ENCODE results near the gene SND1.

SND1 gene

DNA sequence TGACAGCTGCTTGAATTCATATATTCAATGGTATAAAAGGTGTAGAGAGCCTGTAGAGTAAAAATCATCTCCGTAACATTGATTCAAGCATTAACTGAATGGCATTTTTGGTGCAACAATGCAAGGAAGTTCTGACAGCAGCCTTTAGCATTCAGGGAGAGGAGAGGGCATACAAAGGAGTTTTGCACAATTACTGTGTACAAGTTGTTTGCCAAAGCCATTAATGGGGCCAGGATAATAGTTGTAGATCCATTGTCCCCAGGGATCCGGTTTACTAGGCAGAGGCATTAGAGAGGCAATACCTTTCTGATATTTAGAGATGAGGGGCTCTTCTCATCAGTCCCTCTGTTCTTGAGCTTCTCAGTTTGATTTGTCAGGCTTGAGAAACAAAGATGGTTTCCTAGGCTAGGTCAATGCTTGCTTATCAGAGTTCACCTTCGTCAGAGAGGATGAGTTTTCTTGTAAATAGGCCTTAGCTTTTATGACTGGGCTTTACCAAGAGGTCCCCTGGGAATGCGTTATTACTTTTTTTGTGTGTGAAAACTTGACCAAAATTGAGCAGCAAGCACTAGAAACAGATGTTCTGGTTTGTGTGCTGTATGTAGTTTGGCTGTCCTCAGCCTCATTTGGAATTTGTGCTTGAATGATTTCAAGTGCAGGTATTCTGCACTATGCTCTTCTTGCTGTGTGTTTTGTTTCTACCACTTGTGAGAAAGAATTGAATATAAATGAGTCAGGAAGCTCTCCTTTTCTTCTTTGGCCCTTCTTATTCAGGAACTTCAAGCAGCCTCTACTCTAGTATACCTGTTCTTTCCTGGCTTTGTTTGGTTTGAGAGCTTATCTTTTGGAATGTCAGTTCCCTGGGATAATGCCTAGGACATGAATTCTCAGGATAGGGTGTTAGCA is 32.0 kb downstream of the SND1 start:
- TF ChIP-seq EZH2 (IDR thresholded peaks at IDR 0.05) (no peak), POLR2AphosphoS5 (IDR thresholded peaks at IDR 0.05; ENCODE audit: borderline replicate concordance, low read depth, low read length) (no peak), FOXP2 (optimal IDR thresholded peaks at IDR 0.05; ENCODE audit: control extremely low read depth, extremely low read length, insufficient read depth) (no peak)
- Histone ChIP-seq H3K9ac (ENCODE audit: insufficient read length) (no peak overlapping the region), H3K36me3 (ENCODE audit: insufficient read depth, low read length) (peaks cover 37% of the 10 kb centered on the region), H3K9me3 (ENCODE audit: low read depth, low read length) (no peaks in the 10 kb centered on the region), H3K27ac (no peak overlapping the region), H3K4me3 (no peak overlapping the region)
- DNase-seq (ENCODE audit: low read depth, low spot score), result no peak

DNA sequence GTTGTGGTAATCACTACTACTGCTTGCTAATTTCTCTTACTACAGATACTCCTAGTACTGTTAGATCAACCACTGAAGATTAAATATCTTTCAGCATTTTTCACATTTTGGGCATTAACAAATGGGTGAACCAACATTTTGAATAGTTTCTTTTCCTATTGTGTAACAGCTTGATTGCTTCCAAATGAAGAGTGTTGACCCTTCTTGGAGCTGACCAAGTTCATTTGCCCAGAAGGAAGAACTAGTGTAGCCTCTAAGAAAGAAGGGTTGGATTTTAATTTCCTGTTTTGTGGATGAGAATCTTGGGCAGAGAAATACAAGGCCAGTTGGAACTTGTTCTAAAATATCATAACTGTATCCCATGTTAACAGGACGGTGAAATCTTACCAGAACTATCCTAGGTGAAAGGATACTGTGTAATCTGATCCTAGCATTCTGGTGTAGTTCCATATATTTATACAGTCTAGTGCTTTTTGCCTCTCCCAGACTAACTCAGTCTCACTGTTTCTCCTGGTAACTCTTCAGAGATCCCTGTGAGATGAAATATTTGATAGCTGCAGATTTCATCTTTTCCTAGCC is 37.3 kb downstream of the SND1 start:
- Histone ChIP-seq H3K36me3 (ENCODE audit: insufficient read depth, low read length) (peaks cover 68% of the 10 kb centered on the region), H3K27ac (no peak overlapping the region), H3K4me3 (no peak overlapping the region), H3K9ac (ENCODE audit: insufficient read length) (no peak overlapping the region), H3K9me3 (ENCODE audit: low read depth, low read length) (no peaks in the 10 kb centered on the region)
- TF ChIP-seq POLR2AphosphoS5 (IDR thresholded peaks at IDR 0.05; ENCODE audit: borderline replicate concordance, low read depth, low read length) (no peak), FOXP2 (optimal IDR thresholded peaks at IDR 0.05; ENCODE audit: control extremely low read depth, extremely low read length, insufficient read depth) (no peak), EZH2 (IDR thresholded peaks at IDR 0.05) (no peak)
- no peak for DNase-seq (ENCODE audit: low read depth, low spot score)

DNA sequence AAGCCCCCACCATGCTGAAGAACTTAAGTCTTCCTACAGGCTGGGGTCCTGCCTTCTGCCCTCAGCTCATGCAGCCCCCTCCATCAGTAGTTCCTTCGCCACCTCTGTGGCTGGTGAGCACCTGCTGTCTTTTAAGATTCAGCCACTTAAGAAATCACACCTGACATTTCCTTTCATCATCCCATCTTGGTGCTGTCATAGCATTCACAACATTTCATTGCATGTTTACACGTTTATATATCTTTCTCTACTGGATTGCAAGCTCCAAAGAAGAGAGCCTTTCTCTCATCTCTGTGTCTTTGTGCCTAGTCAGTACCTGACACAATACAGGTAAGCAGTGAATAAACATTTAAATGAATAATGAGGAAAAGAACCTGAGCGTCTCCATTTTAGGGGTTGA is 38.3 kb downstream of the SND1 start:
- H3K9ac ChIP-seq (ENCODE audit: insufficient read length), result no peak overlapping the region
- no peaks in the 10 kb centered on the region for H3K9me3 ChIP-seq (ENCODE audit: low read depth, low read length)
- DNase-seq (ENCODE audit: low read depth, low spot score), result no peak
- no peak overlapping the region for H3K27ac ChIP-seq
- TF ChIP-seq EZH2 (IDR thresholded peaks at IDR 0.05), result no peak
- no peak for TF ChIP-seq FOXP2 (optimal IDR thresholded peaks at IDR 0.05; ENCODE audit: control extremely low read depth, extremely low read length, insufficient read depth)
- no peak for TF ChIP-seq POLR2AphosphoS5 (IDR thresholded peaks at IDR 0.05; ENCODE audit: borderline replicate concordance, low read depth, low read length)
- peaks cover 78% of the 10 kb centered on the region for H3K36me3 ChIP-seq (ENCODE audit: insufficient read depth, low read length)
- no peak overlapping the region for H3K4me3 ChIP-seq

DNA sequence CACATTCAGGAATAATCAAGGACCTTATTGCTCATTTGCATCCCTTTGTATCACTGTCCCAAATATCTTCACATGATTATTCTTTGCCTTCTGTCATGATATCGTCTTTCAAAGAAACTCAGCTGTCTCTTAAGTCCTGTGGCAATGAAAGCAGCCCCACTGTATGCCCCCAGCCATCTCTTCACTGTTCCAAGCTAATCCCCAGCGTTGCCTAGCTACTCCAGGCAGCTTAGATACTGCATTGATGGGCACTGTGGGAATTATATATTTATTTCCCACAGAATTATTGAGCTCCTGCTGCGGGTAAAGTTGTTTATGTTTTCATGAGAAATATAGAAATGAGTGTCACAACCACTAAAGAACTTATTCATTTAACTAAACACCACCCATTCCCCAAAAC is 38.8 kb downstream of the SND1 start:
- DNase-seq (ENCODE audit: low read depth, low spot score), result no peak
- H3K9ac ChIP-seq (ENCODE audit: insufficient read length), result no peak overlapping the region
- TF ChIP-seq POLR2AphosphoS5 (IDR thresholded peaks at IDR 0.05; ENCODE audit: borderline replicate concordance, low read depth, low read length) (no peak), FOXP2 (optimal IDR thresholded peaks at IDR 0.05; ENCODE audit: control extremely low read depth, extremely low read length, insufficient read depth) (no peak), EZH2 (IDR thresholded peaks at IDR 0.05) (no peak)
- H3K9me3 ChIP-seq (ENCODE audit: low read depth, low read length), result no peaks in the 10 kb centered on the region
- no peak overlapping the region for H3K27ac ChIP-seq
- H3K4me3 ChIP-seq, result no peak overlapping the region
- peaks cover 83% of the 10 kb centered on the region for H3K36me3 ChIP-seq (ENCODE audit: insufficient read depth, low read length)

- no peak for DNase-seq (ENCODE audit: low read depth, low spot score)
- H3K36me3 ChIP-seq (ENCODE audit: insufficient read depth, low read length), result peaks cover 83% of the 10 kb centered on the region
- no peaks in the 10 kb centered on the region for H3K9me3 ChIP-seq (ENCODE audit: low read depth, low read length)
- H3K27ac ChIP-seq, result no peak overlapping the region
- H3K4me3 ChIP-seq, result no peak overlapping the region
- no peak for TF ChIP-seq POLR2AphosphoS5 (IDR thresholded peaks at IDR 0.05; ENCODE audit: borderline replicate concordance, low read depth, low read length)
- no peak for TF ChIP-seq FOXP2 (optimal IDR thresholded peaks at IDR 0.05; ENCODE audit: control extremely low read depth, extremely low read length, insufficient read depth)
- TF ChIP-seq EZH2 (IDR thresholded peaks at IDR 0.05), result no peak
- no peak overlapping the region for H3K9ac ChIP-seq (ENCODE audit: insufficient read length)
Measured at GRCh38 chr7:127692200-127692599, 40.2 kb downstream of the SND1 start.

DNA sequence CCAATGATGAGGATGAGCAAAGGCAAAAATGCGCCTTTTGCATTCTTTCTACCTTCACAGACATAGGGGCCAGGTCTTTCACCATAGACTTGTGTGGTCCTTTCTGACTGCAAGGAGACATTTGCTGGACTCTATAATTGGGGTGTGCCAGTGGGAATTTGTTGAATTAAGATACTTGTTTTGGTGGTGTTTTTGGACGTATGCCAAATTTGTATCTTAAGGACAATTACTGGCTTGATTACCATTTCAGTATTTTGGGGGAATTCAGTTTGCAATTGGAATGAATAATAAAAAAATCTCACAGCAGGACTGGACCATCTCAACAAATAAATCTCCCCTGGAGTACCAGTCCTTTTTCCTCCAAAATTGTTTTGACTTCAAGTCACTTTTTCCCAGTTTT is 47.9 kb downstream of the SND1 start:
- no peak overlapping the region for H3K9ac ChIP-seq (ENCODE audit: insufficient read length)
- H3K9me3 ChIP-seq (ENCODE audit: low read depth, low read length), result no peaks in the 10 kb centered on the region
- H3K36me3 ChIP-seq (ENCODE audit: insufficient read depth, low read length), result peaks cover 98% of the 10 kb centered on the region
- DNase-seq (ENCODE audit: low read depth, low spot score), result no peak
- no peak overlapping the region for H3K27ac ChIP-seq
- no peak overlapping the region for H3K4me3 ChIP-seq
- no peak for TF ChIP-seq POLR2AphosphoS5 (IDR thresholded peaks at IDR 0.05; ENCODE audit: borderline replicate concordance, low read depth, low read length)
- no peak for TF ChIP-seq EZH2 (IDR thresholded peaks at IDR 0.05)
- no peak for TF ChIP-seq FOXP2 (optimal IDR thresholded peaks at IDR 0.05; ENCODE audit: control extremely low read depth, extremely low read length, insufficient read depth)

- Histone ChIP-seq H3K4me3 (no peak overlapping the region), H3K36me3 (ENCODE audit: insufficient read depth, low read length) (peaks cover 95% of the 10 kb centered on the region), H3K9me3 (ENCODE audit: low read depth, low read length) (no peaks in the 10 kb centered on the region), H3K9ac (ENCODE audit: insufficient read length) (no peak overlapping the region), H3K27ac (no peak overlapping the region)
- TF ChIP-seq POLR2AphosphoS5 (IDR thresholded peaks at IDR 0.05; ENCODE audit: borderline replicate concordance, low read depth, low read length) (no peak), EZH2 (IDR thresholded peaks at IDR 0.05) (no peak), FOXP2 (optimal IDR thresholded peaks at IDR 0.05; ENCODE audit: control extremely low read depth, extremely low read length, insufficient read depth) (no peak)
- no peak for DNase-seq (ENCODE audit: low read depth, low spot score)
Measured at GRCh38 chr7:127702052-127702652, 50.2 kb downstream of the SND1 start.

- H3K36me3 ChIP-seq (ENCODE audit: insufficient read depth, low read length), result peaks cover 93% of the 10 kb centered on the region
- H3K9me3 ChIP-seq (ENCODE audit: low read depth, low read length), result no peaks in the 10 kb centered on the region
- no peak overlapping the region for H3K27ac ChIP-seq
- DNase-seq (ENCODE audit: low read depth, low spot score), result no peak
- H3K4me3 ChIP-seq, result no peak overlapping the region
- H3K9ac ChIP-seq (ENCODE audit: insufficient read length), result no peak overlapping the region
- TF ChIP-seq FOXP2 (optimal IDR thresholded peaks at IDR 0.05; ENCODE audit: control extremely low read depth, extremely low read length, insufficient read depth) (no peak), POLR2AphosphoS5 (IDR thresholded peaks at IDR 0.05; ENCODE audit: borderline replicate concordance, low read depth, low read length) (no peak), EZH2 (IDR thresholded peaks at IDR 0.05) (no peak)
Measured at GRCh38 chr7:127702938-127703337, 50.9 kb downstream of the SND1 start.
